Right renal pelvis (tissue), 4 donors: Measurements from ENCODE around the gene MGLL. TPM values are rescaled to one million over a fixed set of nuclear protein-coding genes. Genes with fewer than 3 reads are reported as not detected.

ENCODE experiments used
- DNase-seq, 4 donors: peaks; one replicate each; pipeline ENCODE4 v3.0.0-alpha.2; 2013; ENCODE audit warnings: low read depth in 4 of 4, low spot score in 3 of 4, missing footprints in 1 of 4
- polyA plus RNA-seq, 4 donors: library from polyadenylated mRNA; unstranded; fragments of 120-200 nt; gene quantifications; one replicate each; pipeline ENCODE4 v1.2.1, GENCODE V29; 2013; ENCODE audit not compliant: insufficient read length in 4 of 4

The MGLL gene
- polyA plus RNA-seq, 4 donors = 25.4 to 29.3 (median 27.0) TPM

DNA sequence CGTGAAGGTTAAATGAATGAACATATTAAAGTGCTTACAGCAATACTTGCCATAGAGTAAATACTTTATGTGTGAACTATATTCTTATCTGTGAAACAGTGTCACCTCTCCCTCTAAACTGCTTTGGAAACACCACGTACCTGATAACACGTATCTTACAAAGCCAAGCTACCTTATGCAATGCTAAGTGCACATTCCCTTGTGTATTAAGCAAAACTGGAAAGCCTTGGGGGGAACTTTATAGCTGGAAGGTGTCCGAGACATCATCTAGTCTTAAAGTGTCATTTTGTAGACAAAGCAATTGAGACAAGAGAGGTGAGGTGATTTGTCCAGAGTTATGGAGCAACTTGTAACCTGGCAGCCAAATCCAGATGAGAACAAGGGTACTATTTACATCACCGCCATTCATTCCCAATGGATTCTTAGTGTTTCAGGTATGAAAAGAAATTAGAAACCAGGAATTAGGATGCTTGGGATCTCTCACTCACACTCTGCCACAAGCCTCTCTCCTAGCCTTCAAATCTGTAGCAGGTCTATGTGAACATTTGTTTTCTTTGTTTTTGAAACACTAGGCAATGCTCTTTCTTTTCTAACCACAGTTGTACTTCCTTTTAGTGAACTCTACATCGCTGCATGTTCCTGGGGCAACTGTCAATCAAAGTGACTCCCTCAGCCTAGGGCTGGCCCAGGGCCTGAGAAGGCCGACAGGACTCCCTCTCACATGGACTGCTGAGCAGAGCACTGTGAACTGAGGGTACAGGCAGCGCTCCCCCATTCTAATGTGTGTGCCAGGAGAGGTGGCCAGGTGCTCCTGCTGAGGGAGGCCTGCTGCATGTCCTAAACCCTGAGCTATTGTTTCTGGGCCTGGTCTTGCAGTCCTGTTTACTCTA is 13.9 kb upstream of the MGLL start:
- no peak for DNase-seq

DNA sequence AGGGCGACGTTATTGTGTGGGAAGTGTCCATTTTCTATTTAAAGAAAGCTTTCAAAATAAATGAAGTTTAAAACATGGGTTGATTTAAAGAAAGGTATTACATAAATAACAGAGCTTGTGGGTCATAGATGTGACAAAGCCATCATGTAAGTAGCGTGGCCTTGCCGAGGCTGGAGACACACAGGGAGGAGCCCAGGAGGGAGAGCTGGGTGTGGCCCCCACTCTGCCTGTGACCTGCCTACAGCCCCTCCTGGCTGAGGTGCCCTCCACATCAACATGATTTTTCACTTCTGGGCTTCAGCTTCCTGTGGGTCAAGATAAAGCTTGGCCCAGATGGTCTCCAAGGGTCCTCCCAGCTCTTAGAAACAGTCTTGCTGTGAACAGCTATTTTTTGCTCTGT is 12.5 kb upstream of the MGLL start:
- no peak for DNase-seq

DNA sequence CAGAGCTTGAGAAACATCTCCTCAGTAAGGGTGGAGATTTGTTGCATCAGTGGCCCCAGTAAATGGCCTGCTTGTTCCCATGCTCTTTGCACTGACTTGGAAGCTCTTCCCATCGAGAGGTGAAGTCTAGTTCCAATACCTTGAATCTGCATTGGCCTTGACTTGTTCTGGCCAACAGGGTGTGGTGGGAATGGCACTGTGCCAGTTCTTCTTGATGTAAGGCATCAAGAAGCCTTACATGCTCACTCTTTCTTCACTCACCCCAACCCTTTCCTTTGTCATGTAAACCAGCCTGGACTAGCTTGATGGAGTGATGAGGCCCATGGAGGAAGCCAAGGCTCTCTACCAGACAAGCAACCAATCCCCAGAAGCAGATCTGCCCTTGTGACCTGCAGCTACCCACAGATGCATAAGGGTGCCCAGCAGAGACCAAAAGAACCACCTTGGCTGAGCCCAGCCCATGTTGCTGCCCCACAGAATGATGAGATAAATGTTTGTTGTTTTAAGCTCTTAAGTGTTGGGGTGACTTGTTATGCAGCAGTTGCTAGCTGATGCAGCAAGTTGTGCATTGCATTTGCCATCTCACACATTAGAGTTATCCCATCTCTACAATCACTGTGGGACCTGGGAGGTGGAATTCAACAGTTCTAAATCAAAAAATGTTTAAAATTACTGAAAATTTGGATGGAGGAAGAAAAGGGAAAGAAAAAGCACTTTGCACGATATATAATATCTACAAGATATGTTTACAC is 11.1 kb upstream of the MGLL start:
- no peak for DNase-seq

DNA sequence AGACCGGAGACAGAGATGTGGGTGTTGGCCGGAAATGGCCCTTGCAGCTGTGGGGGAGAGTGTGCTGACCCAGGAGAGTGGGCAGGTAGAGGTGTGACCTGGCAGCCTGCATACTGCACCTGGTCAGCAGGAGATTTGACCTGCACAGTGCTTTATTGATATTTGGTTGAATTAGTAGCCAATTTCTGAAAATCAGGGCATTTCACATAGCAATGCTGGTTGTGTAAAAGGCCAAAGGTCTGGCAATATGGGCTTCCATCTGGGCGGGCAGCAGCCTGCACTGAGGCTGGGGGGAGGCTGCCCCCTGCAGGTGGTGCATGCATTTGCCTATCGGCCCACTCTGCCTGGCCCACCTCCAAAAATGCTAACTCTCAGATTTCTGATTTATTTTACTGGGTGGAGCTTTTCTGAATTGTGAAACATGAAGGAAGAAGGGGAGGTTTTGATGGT is 9.4 kb upstream of the MGLL start:
- no peak for DNase-seq

DNA sequence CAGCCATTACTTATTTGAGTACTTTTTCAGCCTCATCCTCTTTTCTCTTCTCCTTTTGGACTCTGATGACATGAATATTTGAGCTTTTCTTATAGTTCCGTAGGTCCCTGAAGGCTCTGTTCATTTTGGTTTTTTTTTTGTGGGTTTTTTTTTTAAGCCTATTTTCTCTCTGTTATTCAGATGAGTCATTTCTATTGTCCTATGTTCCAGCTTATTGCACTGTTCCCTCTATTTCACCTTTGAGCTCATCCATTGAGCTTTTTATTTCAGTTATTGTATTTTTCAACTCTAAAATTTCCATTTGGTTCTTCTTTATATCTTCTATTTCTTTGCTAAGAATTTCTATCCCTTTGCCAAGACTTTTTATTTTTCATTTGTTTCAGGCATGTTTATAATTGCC is 7.2 kb upstream of the MGLL start:
- DNase-seq = no peak

DNA sequence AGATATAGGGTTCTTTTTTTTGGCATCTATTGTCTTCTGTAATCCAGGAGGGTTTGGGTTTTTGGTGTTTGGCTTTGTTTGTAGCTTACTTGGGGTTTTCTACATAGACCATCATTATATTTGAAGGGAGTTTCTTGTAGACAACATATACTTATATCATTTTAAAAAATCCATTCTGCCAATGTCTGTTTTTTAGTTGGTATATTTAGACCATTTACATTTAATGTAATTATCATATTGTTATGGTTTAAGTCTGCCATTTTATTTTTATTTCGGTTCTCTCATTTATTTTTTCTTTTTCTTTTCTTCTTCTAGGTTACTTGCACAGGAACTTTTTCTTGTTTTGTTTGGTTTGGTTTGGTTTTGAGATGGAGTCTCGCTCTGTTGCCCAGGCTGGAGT is 5.5 kb upstream of the MGLL start:
- no peak for DNase-seq

DNA sequence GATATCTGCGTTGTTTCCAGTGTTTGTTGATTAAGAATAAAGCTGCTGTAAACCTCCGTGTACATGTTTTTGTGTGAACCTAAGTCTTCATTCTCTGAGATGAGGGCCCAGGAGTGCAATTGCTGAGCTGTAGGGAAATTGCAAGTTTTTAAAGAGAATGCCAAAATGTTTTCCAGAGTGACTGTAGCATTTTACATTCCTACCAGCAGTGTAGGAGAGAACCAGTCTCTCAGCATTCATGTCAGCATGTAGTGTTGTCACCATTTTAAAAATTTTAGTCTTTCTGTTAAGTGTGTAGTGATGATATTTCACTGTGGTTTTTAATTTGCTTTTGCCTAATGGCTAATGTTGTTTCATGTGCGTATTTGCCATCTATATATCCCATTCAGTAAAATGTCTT is 3.4 kb upstream of the MGLL start:
- DNase-seq = no peak

DNA sequence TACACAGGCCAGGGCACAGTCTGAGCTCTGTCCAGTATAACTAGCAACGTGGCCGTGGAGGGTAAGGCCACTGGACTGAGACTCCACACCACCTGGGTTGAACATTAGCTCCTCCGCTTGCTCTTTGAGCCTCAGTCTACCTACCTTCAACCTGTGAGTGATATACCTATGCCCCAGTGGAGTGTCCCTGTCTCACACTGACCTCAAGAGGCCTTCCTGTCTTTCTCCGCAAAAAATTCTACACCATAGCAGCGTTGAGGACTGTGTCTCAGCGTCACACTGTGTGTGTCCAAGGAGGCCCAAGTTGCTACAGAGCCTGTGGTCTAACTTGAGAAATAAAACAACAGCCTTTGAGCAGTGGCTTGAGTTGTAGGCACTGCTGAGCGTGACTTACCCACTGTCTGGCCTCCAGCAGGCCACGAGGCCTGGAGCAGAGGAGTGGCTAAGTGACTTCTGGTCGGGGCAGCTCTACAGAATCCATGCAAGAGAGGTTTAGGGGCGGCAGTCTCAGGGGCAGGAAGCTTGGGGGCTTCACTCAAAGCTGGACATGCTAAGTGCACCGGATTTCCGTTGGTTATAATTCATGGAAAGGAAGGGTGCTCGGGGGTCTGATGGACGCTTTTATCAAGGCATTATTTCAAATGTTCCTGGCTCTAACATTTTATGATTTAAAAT is 2.0 kb upstream of the MGLL start:
- DNase-seq = no peak

DNA sequence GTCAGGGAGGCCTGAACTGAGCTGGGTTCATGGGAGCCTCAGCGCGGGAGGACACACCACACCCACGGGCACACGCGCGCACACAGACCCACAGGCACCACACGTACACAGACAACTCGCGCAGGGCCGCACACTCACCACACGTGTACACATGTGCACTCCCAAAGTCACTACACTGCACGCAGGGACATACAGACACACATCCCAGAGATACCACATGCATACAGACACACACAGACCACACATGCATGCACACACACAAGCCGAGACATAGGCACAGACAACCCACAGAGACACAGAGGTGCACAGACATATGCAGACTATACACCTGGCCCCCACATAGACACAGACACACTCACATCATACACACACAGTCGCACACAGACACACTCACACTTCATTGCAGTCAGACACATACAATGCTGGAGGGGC is 1.1 kb upstream of the MGLL start:
- DNase-seq = no peak

DNA sequence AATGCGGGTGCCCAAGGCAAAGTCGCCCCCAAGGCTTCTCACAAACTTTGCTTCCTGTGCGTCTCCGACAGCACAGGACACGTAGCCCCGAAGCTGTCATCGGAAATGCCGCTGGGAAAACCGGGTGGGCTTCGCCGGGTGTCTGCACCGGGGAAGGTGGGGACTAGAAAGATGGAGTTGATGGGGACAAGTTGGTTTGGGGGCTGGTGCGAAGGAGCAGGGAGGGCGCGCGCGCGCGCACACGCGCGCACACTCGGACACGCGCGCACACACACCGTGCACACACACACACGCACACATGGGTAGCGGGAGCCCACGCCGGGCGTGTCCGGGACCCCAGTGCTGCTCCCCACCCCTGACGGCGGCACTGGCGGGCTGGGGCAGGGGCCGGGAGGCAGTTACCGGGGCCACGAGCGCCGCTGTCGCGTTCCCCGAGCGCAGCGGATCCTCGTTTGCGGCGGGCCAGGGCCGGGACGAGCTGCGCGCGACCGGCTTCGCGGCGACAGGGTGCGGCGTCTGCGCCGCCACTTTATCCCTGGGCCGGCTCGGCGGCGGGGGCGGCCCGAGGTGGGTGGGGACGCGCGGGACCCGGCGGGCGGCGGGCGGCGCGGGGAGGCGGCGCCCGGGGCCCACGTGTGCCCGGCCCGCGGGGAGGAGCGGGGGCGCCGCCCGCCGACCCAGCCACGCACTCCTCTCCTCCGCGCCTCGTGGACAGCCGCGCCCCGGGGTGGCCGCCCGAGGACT is 539 bp upstream of the MGLL start:
- DNase-seq = peak in 1 of 4 donors; percentile 48

DNA sequence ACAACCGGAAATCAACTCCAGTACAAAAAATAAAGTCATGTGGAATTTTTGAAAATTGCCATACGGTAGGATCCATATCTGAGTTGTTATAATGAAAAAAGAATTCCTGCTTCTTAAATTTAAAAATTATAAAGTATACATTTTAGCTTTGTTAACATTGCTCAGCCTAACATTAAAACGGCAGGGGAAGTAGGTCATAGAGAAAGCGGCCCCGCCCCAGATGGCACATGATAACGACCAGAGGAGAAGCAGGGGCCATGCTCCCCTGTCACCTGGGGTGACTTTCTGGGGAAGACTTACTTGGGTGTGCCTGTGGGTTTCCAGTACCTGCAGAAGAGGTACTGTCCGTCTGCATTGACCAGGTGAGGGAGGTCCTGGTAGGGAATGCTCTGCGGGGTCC is 921 bp downstream of the MGLL start:
- no peak for DNase-seq

DNA sequence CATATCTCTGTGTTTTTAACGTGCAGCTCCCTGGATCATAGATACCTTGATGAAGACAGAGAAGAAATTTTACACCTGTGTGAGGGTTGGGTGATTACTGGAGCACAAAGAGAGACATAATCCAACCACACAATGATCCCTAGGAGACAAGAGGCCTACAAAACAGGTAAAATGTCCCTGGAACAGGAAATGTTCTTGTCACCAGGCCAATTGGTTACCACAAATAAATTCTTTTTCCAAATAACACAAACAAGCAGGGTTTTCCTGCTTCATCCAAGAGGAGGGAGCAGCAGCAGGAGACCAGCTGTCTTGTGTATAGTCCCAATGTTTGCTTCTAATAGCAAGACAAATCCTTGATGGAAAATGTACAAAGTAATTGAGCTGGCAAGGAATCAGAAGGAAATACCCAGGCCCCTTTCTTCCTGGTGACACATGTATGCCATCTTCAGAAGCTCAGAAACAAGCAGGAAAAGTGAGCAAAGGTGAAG is 1.4 kb downstream of the MGLL start:
- DNase-seq = no peak

DNA sequence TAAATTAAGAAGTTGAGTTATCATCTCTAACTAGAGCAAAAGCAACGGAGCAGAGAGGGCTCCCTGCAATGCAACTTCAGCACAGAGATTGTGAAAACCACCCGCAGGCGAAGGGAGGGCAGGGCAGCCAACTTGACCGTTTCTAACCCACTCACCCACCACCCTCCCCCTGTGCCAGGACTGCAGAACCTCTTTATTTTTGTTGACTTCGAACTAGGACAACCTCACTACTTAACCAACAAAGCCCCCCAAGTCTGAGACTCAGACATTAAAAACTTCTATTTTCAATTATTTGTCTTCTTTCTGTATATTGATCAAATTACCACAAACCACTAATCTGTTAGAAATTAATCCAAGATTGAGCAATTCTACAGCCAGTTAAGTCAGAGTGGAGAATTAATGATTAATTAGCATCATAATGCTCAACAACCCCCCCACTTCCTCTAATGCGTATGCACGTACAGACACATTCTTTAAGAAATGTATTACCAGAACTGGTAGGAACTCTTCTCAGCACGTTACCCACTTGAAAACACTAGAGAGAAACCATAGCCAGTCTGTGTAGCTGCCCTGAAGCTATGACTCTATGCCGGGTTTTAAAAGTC is 2.0 kb downstream of the MGLL start:
- peak in 2 of 4 donors; percentile 25 to 36 for DNase-seq

DNA sequence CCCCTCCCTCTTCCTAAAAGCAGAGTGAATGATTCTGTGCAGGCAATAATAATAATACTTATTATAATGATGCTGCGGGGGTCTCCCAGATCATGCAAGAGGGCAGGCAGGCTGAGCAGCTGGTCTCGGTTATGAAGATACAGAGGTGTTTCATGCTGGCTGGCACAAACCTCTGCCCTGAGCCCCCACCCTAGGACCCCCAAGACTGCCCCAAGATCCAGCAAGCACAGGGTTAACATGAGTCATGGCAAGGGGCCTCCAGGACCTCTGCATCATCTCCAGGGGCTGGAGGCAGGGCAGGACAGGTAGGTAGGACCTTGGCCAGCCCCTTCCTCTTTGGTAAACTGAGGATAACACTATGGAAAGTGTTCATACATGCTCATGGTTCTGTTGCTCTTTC is 2.7 kb downstream of the MGLL start:
- no peak for DNase-seq

DNA sequence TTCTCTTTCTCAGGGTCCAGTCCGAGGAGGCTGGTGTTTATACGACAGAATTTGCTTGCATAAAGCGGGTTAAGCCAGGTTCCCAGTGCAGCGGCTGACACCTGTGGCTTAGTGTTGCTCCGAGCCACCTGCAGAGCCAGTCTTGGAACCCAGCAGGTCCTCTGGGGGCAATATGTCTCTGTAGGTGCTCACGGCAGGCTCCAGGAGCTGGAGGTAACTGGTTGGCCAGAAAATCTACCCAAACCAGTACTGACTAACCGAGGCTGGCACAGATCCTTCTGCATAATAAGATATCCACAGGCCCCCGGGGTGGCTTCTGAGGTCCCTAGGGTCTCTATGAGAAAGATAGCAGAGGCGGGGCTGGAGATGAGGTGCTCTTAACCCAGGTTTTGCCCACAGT is 3.2 kb downstream of the MGLL start:
- DNase-seq = no peak

DNA sequence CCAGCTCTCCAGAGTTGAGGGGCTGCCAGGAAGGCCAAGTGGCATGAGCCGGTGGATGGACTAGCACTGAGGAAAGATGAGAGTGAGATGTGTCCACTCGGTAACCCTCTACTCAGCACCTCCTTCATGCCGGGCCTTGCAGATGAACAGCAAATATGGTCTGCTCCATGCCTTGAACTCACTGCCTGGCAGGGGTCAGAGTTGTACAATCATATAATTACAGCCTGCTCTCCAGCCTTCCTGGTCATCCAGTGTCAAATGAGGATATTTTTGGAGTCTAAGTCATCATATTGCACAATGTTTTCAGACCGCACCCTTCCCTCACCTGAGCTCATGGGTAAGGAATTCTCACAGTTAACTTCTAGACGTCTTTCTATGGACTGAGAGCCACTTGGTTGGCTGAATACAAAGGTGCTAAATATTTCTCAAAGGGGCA is 4.9 kb downstream of the MGLL start:
- DNase-seq = no peak

DNA sequence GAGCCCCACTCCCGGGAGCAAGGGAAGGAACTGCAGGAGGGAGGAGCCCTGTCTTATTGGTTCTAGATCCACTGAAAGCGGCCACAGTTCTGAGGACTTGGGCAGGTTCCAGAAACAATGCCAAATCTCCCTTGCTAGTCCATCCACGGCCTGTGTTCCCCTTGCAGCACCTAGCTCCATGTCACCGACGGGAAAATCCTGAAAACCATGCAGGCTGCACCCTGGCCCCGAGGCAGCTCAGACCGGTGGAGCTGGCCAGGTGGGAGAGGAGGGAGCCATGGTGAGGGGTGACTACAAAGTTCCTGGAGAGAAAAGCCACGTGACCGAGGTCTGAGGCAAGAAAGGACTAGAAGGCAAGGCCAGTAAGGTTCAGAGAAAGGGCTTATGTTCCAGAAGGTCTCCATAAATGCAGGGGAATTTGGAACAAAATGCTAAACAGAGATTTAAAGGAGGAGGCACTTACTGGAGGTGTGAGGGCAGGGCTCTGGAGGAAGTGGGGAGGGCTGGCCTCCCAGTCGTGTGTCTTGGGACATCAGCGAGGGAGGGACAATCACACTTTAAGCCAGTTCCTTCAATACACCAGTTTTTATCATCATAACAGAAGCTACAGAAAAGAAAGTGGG is 5.4 kb downstream of the MGLL start:
- no peak for DNase-seq

DNA sequence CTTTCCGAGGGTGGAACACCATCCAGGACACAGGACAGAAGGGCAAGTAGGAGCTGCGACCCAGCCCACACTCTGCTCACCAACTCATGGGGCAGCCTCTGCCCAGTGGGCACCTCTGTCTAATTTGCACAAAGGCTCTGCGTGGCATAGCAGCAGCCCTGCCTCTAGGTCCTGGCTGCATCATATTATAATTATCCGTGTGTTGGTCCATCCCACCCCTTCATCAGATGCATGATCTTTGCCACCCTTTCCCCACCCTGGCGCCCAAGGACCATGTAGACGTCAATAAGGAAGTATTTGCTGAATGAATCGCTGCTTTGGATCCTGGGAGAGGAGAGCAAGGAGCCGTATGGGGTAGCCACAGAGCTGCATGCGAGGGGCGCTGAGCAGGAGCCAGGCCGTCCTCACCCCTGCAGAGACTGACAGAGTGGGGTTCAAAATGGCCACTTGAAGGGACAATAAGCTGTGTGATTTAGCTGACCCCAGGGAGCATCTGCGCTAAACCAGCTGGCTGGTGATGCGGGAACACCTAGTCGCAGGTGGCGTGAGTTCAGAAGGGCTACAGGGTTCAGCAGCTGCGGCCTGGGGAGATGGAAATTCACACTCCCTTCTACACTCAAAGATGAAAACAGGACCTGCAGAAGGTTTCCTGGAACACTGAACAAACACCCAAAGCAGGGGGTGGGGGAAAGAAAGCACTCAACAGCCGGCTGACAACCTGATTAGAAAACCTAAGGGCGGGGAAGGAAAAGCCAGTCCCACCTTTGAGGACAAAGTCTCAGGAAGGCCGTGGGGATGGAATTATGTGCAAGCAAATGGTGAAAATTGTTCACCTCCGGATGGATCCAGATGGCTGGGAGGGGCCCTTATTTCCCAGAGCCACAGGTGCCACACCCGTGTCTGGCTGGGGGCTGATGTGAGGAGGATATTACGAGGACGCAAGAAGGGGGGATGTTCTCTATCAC is 6.4 kb downstream of the MGLL start:
- no peak for DNase-seq
